GM12873 (cell line): ENCODE results near the gene FYB2.

Source experiments
- CTCF ChIP-seq: IDR thresholded peaks from 2 replicates; pipeline ENCODE4 v1.5.1; 2012; ENCODE audit warnings: low read depth, mild to moderate bottlenecking, moderate library complexity, low read length, control low read depth; ENCODE audit not compliant: insufficient read depth; ENCODE audit errors: missing control alignments

Gene FYB2

GRCh38 chr1:56797065-56797685, 22.0 kb downstream of the FYB2 start:
- TF ChIP-seq CTCF: no peak

- no peak for TF ChIP-seq CTCF
These were observed 23.3 kb downstream of the FYB2 start for GRCh38 chr1:56795870-56796269.

DNA sequence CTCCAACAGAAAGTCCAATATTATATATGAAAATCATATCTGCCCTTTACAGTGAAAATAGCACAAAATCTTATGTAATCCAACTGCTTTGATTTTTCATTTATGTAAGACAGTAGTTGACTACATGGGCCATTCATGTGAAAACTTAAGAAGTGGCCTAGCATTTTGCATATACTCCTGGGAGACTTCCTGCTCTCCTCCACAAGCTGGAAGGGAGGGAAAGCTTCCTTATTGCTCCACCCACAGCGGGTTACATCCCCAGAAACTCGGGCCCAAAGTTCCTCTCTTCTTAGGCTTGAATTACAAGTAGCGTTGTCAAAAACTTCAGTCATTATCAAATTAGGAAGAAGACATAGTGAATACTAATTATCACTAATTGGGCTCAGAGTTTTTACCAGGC, 29.2 kb downstream of the FYB2 start:
- TF ChIP-seq CTCF: no peak

GRCh38 chr1:56788588-56788987, 30.6 kb downstream of the FYB2 start:
- TF ChIP-seq CTCF: no peak

- TF ChIP-seq CTCF: no peak
These were observed 31.1 kb downstream of the FYB2 start for GRCh38 chr1:56788102-56788501.

DNA sequence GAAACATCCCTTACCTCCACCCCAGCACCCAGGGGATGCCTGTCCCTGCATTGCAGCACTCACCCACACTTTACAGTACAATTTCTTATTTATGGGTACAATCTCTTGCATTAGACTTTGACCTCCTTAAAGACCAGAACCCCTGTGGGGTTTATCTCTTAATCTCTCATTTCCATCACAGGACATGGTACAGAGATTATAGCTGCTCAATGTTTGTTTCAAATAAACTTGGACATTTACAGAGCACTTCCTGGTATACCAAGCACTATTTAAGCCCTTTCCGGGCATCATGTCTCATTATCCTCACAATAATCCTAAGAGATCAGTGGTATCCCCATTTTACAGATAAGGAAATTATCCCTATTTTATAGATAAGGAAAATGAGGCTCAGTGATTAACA, 31.9 kb downstream of the FYB2 start:
- TF ChIP-seq CTCF: no peak

DNA sequence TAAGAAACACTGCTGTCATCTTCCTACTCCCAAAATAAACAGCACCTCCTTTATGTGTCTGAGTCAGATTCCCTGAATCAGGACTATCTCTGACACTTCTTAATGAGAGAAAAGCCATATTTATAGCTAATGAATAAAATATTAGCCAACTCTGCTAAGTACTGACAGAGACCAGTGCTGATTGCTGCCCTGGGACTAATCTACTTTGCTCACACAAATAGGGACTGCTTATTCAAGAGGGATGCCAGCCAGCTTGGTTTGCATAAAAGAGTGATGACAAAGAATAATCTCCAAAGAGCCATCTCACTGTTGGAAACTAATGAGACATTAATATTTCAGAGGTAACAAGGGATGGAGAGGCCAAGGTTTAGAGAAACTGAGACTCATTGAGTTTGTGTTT, 36.4 kb downstream of the FYB2 start:
- TF ChIP-seq CTCF: no peak
